Right ventricle myocardium inferior (tissue), 1 donor: ENCODE results near the gene OBSCN. TPM values are rescaled to one million over a fixed set of nuclear protein-coding genes. Genes with fewer than 3 reads are reported as not detected.

Experiments used
- ATAC-seq: fragments of 200-7000 bp; cut with Tn5 transposase; one replicate; pipeline ENCODE4 v1.9.1; 2020; ENCODE audit warnings: mild to moderate bottlenecking, moderate library complexity
- DNase-seq: peaks from one replicate; pipeline ENCODE4 v3.0.0; 2021; ENCODE audit errors: missing footprints
- intact Hi-C: fragments of 100-400 bp; cut with DNase I; formaldehyde crosslinking; loops from one replicate; pipeline ENCODE4 v1.11.0; 2022
- long read RNA-seq: library from polyadenylated mRNA; unstranded; transcript quantifications from one replicate; pipeline ENCODE4 v2.0.0, GENCODE V29; 2021
- total RNA-seq: library from RNA; stranded (reverse); fragmentation: NEBNext Ultra II Directional; extraction: Animal tissue kit (Norgen Biotek cat#: 25700); gene quantifications from one replicate; pipeline ENCODE4 v1.2.1, GENCODE V29; 2021
- donor health status: DM: no; HTN: yes; CAD: no; lungs with severe emphysema.

OBSCN gene, protein sequence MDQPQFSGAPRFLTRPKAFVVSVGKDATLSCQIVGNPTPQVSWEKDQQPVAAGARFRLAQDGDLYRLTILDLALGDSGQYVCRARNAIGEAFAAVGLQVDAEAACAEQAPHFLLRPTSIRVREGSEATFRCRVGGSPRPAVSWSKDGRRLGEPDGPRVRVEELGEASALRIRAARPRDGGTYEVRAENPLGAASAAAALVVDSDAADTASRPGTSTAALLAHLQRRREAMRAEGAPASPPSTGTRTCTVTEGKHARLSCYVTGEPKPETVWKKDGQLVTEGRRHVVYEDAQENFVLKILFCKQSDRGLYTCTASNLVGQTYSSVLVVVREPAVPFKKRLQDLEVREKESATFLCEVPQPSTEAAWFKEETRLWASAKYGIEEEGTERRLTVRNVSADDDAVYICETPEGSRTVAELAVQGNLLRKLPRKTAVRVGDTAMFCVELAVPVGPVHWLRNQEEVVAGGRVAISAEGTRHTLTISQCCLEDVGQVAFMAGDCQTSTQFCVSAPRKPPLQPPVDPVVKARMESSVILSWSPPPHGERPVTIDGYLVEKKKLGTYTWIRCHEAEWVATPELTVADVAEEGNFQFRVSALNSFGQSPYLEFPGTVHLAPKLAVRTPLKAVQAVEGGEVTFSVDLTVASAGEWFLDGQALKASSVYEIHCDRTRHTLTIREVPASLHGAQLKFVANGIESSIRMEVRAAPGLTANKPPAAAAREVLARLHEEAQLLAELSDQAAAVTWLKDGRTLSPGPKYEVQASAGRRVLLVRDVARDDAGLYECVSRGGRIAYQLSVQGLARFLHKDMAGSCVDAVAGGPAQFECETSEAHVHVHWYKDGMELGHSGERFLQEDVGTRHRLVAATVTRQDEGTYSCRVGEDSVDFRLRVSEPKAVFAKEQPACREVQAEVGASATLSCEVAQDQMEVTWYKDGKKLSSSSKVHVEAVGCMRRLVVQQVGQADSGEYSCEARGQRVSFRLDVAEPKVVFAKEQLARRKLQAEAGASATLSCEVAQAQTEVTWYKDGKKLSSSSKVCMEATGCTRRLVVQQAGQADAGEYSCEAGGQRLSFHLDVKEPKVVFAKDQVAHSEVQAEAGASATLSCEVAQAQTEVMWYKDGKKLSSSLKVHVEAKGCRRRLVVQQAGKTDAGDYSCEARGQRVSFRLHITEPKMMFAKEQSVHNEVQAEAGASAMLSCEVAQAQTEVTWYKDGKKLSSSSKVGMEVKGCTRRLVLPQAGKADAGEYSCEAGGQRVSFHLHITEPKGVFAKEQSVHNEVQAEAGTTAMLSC (N-terminal part only)
- total RNA-seq: 275 TPM
- long read RNA-seq, partial matches to known transcripts: 427 of 479 reads
- long read RNA-seq, other reads (novel, unspliced or antisense): 52 of 479 reads

DNA sequence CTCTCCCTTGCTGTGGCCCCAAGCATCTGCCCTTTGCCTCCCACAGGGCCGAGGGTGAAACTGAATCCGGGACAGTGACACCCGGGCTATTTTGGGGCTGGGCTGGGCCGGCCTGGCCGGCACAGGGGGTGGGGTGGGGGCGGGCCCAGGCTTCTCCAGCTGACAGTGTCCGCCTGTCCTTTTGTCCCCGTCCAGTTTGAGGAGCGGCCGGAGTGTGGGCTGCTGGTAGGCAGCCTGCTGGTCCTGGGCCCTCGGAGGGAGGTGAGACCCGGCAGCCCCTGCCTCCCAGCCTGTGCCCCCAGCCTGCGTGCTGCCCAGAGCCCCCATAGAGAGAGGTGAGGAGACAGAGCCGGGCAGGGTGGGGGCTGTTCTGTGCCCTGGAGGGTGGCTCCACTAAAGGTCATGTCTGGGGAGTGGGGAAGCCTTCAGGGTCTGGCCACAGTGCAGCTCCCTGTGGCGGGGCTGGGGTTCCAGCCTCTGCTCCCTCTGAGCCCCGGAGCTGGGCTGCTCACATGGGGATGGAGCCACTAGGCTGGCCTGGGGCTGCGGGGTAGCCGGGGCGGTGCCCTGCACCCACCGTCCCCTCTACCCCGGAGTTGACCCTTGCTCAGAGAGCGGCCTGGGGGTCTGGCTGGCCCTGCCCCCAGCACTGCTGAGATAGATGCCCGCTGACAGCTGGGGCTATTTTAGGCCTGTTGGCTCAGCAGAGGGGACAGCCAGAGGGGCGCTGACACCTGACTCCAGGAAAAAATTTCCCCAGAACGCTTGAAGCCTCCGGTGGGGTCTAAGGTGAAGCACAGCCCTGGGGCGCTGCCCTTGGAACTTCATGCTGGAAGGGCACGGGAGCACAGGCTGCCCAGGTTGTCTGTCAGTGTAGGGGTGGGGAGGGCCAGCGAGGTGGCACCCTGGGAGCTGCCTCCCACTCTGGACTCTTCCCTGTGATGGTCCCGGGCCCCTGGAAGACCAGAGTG is at the start of gene OBSCN:
OBSCN (plus strand) TSS at position 194 of the 971 bp plus-strand sequence. CDS start 3,740 bp downstream, outside the sequence.
- no peak for DNase-seq
- ATAC-seq: peak; percentile 74
- intact Hi-C loops: loop anchor here (1.0 to 2.0 kb wide), 2 partner anchors 42 to 67 kb away; partner anchors contain the start of gene GUK1

DNA sequence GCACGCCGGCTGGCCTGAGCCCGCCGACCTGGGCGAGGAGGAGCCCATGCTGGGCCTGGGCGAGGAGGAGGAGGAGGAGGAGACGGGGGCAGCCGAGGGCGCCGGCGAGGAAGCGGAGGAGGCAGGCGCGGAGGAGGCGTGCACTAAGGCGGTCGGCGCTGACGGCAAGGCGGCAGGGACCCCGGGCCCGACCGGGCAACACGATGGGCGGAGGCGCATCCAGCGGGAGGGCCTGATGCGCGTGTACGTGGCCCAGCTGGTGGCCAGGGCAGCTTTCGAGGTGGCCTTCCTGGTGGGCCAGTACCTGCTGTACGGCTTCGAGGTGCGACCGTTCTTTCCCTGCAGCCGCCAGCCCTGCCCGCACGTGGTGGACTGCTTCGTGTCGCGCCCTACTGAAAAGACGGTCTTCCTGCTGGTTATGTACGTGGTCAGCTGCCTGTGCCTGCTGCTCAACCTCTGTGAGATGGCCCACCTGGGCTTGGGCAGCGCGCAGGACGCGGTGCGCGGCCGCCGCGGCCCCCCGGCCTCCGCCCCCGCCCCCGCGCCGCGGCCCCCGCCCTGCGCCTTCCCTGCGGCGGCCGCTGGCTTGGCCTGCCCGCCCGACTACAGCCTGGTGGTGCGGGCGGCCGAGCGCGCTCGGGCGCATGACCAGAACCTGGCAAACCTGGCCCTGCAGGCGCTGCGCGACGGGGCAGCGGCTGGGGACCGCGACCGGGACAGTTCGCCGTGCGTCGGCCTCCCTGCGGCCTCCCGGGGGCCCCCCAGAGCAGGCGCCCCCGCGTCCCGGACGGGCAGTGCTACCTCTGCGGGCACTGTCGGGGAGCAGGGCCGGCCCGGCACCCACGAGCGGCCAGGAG is 49.5 kb upstream of the OBSCN start:
- DNase-seq (peak; percentile 45), ATAC-seq (no peak)
- intact Hi-C loops: no loop called here

DNA sequence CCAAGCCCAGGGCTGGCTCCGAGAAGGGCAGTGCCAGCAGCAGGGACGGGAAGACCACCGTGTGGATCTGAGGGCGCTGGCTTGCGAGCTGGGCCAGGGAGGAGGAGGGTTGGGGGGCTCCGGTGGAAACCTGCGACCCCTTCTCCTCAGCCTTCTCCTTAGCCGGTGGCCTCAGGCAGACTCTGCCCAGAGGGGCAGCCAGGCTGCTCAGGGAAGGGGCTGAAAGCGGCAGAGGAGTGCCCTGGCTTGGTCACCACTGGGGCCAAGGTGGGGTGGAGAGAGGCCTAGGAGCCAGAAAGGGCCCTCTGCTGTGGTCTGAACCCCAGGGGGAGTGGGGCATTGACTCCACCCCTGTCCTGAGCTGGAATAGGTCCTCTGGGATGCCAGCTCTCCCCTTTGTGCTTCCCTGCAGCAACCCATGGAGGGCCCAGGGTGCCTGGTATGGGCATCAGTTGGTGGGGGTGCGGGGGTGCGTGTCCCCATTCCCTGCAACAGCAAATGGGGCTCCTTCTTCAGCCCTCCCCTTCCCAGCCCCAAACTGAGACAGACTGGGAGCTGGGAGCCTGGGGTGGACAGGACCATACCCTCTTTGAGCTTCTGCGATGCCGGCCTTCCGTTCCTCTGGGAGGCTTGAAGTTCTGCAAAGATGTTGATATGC is 48.7 kb upstream of the OBSCN start:
- ATAC-seq: no peak
- intact Hi-C loops: no loop called here
- no peak for DNase-seq

DNA sequence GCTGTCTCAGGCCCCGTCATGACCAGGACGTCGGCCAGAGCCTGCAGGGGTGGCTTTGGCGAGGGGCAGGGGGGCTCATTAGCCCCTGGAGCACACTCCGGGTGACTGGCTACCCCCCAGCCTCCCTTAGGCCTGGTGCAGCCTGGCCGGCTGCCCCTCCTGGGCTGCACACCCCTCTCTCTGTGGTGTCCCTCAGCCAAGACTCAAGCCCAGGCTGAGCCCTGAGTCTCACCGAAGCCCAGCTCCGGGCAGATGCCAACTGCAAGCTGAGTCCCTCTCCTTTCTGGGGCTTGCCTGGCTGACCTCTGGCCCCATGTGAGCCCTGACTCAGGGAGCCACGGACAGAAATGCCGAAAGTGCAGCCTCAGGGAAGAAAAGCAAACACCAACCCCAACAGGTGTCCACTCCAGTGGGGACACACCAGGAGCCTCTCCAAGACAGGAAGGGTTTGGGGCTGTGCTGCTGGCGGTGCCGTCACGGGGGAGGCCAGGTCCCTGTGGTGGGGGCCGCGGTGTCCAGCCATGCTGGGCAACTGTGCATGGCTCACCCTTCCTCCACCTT is 47.6 kb upstream of the OBSCN start:
- intact Hi-C loops: no loop called here
- no peak for DNase-seq
- no peak for ATAC-seq

DNA sequence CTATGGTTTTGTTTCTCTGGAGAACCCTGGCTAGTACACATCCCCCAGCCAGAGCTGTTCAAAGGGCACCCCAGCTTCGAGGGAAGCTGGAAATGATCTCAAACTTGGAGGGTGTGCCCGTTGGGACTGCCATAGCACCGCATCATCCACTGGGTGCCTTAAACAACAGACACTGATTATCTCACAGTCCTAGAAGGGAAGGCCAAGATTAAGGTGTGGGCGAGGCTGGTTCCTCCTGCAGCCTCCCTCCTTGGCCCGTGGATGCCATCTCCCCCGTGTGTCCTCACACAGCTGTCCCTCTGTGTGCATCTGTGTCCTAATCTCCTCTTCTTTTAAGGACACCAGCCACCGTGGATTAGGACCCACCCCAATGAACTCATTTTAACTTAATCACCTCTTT is 46.5 kb upstream of the OBSCN start:
- no peak for DNase-seq
- intact Hi-C loops: no loop called here
- ATAC-seq: no peak

DNA sequence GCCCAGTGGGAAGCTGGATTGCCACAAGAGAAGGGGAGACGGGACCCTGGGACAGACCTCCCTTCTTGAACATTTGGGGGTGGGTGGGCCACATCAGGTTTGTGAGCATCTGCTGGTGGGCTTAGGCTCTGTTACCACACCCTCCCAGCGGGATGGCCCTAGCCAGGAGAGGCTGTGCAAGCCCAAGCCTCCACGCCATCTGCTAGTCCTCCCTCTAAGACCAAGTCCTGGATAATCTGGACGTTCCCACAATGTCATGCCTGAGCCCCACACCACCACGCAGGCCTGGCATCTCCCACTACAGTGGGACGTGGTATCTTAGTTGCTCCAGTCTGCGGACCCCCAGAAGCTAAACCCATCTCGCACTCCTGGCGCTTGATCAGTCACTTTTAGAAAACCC is 46.0 kb upstream of the OBSCN start:
- intact Hi-C loops: loop anchor here (1.0 kb wide), 1 partner anchor 21 kb away; no protein-coding TSS in a partner anchor
- no peak for ATAC-seq
- DNase-seq: no peak

DNA sequence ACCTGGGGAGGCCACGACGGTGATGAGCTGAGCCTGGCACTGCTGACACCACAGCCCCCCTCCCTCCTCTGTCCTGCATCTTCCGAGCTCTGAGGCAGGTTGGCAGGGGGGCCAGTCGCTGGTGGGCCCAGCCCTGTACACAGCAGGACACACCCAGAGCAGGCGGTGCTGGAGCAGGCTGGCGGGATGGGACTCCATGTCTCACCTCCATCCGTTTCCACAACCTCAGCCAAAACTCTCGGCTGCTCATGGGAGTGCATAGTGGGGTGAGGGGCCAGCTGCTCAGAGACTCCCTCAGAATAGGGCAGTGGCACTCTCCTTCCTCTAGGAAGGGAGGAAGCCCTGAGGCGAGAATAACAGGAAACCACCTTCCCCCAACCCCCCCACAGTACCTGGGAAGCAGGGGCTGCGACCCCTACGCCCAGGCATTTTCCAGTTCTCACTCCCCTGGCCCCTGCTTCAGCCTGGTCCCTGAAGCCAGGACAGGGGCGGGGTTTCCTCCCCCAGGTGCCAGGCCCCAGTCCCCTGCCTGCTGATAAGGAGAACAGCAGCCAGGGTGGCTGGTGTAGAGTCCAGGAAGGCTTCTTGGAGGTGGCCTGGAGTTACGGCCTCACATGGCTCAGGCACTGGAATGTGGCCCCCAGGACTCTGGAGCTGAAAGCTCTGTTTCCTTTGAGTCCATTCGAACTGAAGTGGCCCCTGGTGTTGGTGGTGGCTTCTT is 45.4 kb upstream of the OBSCN start:
- intact Hi-C loops: loop anchor here (1.0 kb wide), 1 partner anchor 21 kb away; no protein-coding TSS in a partner anchor
- no peak for ATAC-seq
- no peak for DNase-seq

DNA sequence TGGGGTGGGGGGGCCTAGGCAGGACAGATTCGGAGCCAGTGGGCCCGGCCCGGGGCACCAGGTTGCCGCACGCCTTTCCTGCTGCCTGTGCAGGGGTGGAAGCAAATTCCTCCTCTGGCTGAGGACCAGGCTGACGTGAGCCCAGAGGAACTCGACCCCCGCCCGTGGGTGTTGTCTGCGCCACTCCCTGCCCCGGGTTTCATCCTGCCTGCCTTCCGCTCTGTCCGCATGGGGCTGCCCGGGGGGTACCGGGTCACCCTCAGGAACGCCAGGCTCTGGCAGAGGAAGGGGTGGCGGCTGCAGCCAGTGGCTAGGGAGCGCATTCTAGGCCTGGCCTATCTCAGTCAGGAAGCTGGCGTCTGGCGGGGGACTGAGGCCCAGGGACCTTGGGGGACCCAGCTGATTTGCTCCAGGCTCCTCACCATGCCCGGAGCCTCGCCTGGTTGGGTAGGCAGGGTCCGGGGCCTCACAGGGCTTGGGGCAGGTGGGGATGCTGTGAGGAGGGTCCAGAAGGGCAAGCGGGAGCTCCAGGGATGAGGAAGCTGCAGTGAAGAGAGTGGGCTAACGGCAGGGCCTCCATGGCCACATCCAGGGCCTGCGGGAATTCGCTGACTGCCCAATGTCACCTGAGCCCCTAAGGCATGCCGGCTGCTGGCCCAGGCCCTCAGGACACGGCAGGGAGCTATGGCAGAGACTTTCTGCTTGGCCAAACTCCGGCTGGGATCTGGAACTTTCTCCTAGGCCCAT is 44.7 kb upstream of the OBSCN start:
- DNase-seq (peak; percentile 67), ATAC-seq (no peak)
- intact Hi-C loops: no loop called here

DNA sequence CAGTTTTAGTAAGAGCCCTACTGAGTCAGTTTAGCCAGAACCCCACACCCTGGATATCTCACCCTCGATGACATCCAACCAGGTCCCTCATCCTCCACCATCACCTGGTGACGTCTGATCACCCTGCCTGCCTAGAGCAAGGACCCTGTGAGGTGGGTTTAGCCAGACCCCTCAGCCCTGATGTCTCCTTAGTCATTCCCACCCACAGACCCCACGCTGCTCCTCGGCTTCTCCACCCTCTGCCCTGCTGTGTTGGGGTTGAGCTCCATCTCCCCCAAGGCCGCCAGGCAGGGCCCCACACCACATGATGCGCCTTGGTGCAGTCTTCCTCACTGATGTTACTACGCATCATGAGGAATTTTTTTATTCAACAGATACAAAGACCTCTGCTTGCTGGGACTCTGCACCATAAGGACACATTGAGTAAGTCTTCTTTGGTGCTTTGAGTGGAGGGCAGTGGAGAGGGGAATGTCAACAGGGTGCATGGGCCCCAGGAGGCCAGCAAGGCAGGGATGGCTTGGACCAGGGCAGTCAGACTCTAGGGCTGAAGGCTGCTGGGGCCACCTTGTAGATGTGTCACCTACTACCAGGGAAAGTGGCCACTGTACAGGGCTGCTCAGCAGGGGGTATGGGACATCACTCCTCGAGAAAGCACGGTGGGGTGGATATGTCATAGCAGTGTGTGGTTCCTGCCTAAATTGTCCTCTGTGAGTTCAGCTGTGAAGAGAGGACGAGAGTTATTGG is 43.9 kb upstream of the OBSCN start:
- intact Hi-C loops: no loop called here
- peak; percentile 62 for DNase-seq

DNA sequence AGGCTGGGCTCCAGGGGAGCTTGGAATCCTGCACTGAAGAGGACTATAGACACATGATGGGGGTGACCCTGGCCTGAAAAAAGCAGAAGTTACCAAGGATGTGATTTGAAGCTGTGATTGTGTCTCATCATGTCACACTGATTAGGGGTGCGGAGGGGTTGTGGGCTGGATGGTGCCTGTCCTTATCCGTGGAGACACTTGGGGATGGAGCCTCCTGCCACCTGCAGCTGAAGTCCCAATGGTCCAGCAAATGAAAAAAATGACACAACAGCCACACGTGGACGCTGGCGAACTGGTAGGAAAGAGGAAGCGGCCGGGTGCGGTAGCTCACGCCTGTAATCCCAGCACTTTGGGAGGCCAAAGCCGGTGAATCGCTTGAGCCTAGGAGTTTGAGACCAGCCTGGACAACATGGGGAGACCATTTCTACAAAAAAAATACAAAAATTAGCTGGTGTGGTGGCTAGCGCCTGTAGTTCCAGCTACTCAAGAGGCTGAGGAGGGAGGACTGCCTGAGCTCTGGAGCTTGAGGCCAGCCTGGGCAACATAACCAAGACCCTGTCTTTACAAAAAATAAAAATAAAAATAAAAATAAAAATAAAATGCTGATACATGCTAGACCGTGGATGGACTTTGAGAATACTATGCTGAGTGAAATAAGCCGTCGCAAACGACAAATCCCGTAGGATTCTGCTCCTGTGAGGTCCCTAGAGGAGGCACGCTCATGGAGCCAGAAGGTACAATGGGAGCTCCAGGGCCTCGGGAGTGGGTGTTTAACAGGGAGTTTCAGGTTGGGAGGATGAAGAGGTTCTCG is 43.1 kb upstream of the OBSCN start:
- ATAC-seq: no peak
- DNase-seq: peak; percentile 73

More for the DNA sequence above, 43.9 kb upstream of the OBSCN start:
- no peak for ATAC-seq

DNA sequence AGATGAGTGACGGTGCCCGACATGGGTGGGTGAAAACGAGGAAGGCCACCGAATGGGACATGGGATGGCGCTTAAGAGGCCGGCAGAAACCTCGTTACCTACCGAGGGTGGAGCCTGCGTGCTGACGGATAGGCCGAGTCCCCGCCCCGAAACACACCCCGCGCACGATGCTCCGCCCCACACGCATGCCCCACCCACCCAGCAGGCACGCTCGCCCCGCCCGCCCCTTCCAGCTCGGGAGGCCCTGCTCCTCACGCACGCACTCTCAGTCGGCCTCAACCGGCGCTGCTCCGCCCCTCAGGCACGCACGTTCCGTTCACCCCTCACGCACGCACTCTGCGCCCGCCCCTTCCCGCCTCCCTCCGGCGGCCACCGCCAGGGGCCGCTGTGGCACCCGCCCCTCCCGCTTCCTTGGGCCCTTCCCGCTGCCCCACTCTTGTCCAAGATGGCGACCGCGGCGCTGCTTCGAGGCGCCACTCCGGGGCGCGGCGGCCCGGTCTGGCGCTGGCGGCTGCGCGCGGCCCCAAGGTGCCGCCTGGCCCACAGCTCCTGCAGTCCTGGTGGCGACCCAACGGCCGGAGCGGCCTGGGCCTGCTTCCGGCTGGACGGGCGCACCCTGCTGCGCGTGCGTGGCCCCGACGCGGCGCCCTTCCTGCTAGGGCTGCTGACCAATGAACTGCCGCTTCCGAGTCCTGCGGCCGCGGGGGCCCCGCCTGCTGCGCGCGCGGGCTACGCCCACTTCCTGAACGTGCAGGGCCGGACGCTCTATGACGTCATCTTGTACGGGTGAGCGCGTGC is 42.3 kb upstream of the OBSCN start, which contains the start of gene IBA57:
IBA57 (plus strand) TSS at position 433 of the 798 bp plus-strand sequence; CDS start at position 446, 13 bp downstream.
- intact Hi-C loops: loop anchor here (1.0 to 2.0 kb wide), 3 partner anchors 25 to 42 kb away; partner anchors contain the start of gene GUK1
- DNase-seq (peak; percentile 100), ATAC-seq (peak; percentile 94)

More for the DNA sequence above, 43.1 kb upstream of the OBSCN start:
- intact Hi-C loops: loop anchor here (1.0 kb wide), 1 partner anchor 24 kb away; the partner anchor contains the start of gene GUK1
